Suprapubic skin (tissue), 4 donors: ENCODE measurements around the gene FDCSP. TPM values are rescaled to one million over a fixed set of nuclear protein-coding genes. Genes with fewer than 3 reads are reported as not detected.

Experiments
- DNase-seq, 2 donors: peaks; one replicate each; pipeline ENCODE4 v3.0.0-alpha.2; 2019; ENCODE audit warnings: low spot score in 2 of 2
- H3K27ac ChIP-seq: fragments of 200-600 bp; sonication (generic); one replicate; pipeline ENCODE4 v1.5.1; 2019
- H3K27me3 ChIP-seq: fragments of 200-600 bp; sonication (generic); one replicate; pipeline ENCODE4 v1.5.1; 2019
- H3K36me3 ChIP-seq: fragments of 200-600 bp; sonication (generic); one replicate; pipeline ENCODE4 v1.5.1; 2019
- H3K4me1 ChIP-seq: fragments of 200-600 bp; sonication (generic); one replicate; pipeline ENCODE4 v1.5.1; 2019
- H3K4me3 ChIP-seq: fragments of 200-600 bp; sonication (generic); one replicate; pipeline ENCODE4 v1.5.1; 2019; ENCODE audit warnings: mild to moderate bottlenecking
- H3K9me3 ChIP-seq: fragments of 200-600 bp; sonication (generic); one replicate; pipeline ENCODE4 v1.5.1; 2019
- EP300 ChIP-seq: sonication (generic); formaldehyde crosslinking; IDR thresholded peaks from one replicate; pipeline ENCODE4 v1.6.1; 2017; ENCODE audit warnings: antibody characterized with exemption
- POLR2A ChIP-seq, 2 donors: fragments of 450-650 bp; IDR thresholded peaks; one replicate each; pipeline ENCODE4 v1.6.1; 2017; ENCODE audit warnings: antibody characterized with exemption in 2 of 2, mild to moderate bottlenecking in 2 of 2, moderate library complexity in 2 of 2
- POLR2AphosphoS5 ChIP-seq, 3 donors: sonication (generic); formaldehyde crosslinking; IDR thresholded peaks; one replicate each; pipeline ENCODE4 v1.6.1; 2017; ENCODE audit warnings: antibody characterized with exemption in 3 of 3
- WGBS: methylation state at CpG from one replicate; pipeline ENCODE4 v1.1.5; 2018; 5-methylcytosine and 5-hydroxymethylcytosine counted together
- total RNA-seq, 4 donors: library from RNA; depleted of rRNA; stranded (reverse); fragments of >200 nt; gene quantifications; one replicate each; pipeline ENCODE4 v1.1.0, GENCODE V29; 2016
- TF ChIP-seq, protein P1 (sequence below), 2 donors: fragments of 200-600 bp in 1 of 2; fragments of 450-650 bp in 1 of 2; sonication (generic) in 1 of 2; IDR thresholded peaks; one replicate each; pipeline ENCODE4 v1.5.1; 2016 to 2019; ENCODE audit warnings: antibody characterized with exemption in 2 of 2, mild to moderate bottlenecking in 1 of 2, moderate library complexity in 1 of 2

Gene FDCSP
- total RNA-seq: not detected

GRCh38 chr4:70225824-70226223 is at the start of gene FDCSP:
TSS of gene FDCSP (plus strand) at chr4:70226124. CDS start at chr4:70231195, 5,071 bp downstream.
- TF ChIP-seq, protein P1, sequence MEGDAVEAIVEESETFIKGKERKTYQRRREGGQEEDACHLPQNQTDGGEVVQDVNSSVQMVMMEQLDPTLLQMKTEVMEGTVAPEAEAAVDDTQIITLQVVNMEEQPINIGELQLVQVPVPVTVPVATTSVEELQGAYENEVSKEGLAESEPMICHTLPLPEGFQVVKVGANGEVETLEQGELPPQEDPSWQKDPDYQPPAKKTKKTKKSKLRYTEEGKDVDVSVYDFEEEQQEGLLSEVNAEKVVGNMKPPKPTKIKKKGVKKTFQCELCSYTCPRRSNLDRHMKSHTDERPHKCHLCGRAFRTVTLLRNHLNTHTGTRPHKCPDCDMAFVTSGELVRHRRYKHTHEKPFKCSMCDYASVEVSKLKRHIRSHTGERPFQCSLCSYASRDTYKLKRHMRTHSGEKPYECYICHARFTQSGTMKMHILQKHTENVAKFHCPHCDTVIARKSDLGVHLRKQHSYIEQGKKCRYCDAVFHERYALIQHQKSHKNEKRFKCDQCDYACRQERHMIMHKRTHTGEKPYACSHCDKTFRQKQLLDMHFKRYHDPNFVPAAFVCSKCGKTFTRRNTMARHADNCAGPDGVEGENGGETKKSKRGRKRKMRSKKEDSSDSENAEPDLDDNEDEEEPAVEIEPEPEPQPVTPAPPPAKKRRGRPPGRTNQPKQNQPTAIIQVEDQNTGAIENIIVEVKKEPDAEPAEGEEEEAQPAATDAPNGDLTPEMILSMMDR (IDR thresholded peaks at IDR 0.05): no peak
- TF ChIP-seq EP300: no peak
- TF ChIP-seq POLR2A (IDR thresholded peaks at IDR 0.05): no peak
- TF ChIP-seq POLR2AphosphoS5 (IDR thresholded peaks at IDR 0.05): no peak
- no peak within 1 kb of the TSS for H3K4me3 ChIP-seq
- 67% methylated on average over 2 of the region's 2 CpGs for WGBS

GRCh38 chr4:70177090-70177489 is 48.8 kb upstream of the FDCSP start:
- H3K4me3 ChIP-seq: no peak overlapping the region
- no peak for DNase-seq
- no peaks in the 10 kb centered on the region for H3K36me3 ChIP-seq
- WGBS: 39% methylated on average over 5 of the region's 5 CpGs
- H3K9me3 ChIP-seq: no peaks in the 10 kb centered on the region
- no peak overlapping the region for H3K27ac ChIP-seq
- H3K4me1 ChIP-seq: no peaks in the 10 kb centered on the region
- H3K27me3 ChIP-seq: no peaks in the 10 kb centered on the region
- no peak for TF ChIP-seq POLR2AphosphoS5 (IDR thresholded peaks at IDR 0.05)
- no peak for TF ChIP-seq EP300
- TF ChIP-seq POLR2A (IDR thresholded peaks at IDR 0.05): no peak
- TF ChIP-seq, protein P1 (IDR thresholded peaks at IDR 0.05): no peak

More at GRCh38 chr4:70225824-70226223, at the start of gene FDCSP:
- Histone ChIP-seq H3K27ac (no peak within 1 kb of the TSS), H3K4me1 (no peaks in the 10 kb centered on the region), H3K9me3 (no peaks in the 10 kb centered on the region), H3K27me3 (no peaks in the 10 kb centered on the region), H3K36me3 (no peaks in the 10 kb centered on the region)
- DNase-seq: no peak

DNA sequence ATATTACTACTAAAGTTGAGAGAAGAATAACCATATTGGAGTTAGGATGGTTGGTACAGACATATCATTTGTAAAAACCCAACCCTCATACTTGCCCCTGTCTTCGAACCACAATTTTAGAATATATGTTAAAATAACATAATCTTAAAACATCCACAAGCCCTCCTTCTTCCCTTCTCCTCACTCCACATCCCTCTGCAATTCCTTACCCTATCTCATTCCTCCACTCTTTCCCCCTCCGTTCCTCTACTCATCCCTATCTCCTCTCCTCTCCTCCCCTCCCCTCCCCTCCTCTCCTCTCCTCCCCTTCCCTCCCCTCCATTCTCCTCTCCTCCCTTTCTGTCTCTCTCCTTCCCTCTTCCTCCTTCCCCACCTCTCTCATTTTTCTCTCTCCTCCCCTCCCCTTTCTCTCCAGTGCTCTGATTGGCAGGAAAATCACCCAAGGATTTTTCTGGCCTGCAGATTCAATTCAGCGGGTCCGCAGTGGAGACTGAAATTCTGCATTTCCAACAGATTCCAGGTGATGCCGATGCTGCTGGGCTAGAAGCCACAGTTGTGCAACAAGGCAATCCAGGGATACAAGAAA is 47.8 kb upstream of the FDCSP start:
- no peaks in the 10 kb centered on the region for H3K36me3 ChIP-seq
- WGBS: 90% methylated on average over 5 of the region's 5 CpGs
- H3K4me1 ChIP-seq: no peaks in the 10 kb centered on the region
- no peak overlapping the region for H3K27ac ChIP-seq
- DNase-seq: no peak
- TF ChIP-seq, protein P1 (IDR thresholded peaks at IDR 0.05): no peak
- TF ChIP-seq POLR2AphosphoS5 (IDR thresholded peaks at IDR 0.05) (no peak), EP300 (no peak), POLR2A (IDR thresholded peaks at IDR 0.05) (no peak)
- H3K9me3 ChIP-seq: no peaks in the 10 kb centered on the region
- no peaks in the 10 kb centered on the region for H3K27me3 ChIP-seq
- no peak overlapping the region for H3K4me3 ChIP-seq

GRCh38 chr4:70179811-70180210 is 46.1 kb upstream of the FDCSP start:
- no peak overlapping the region for H3K27ac ChIP-seq

GRCh38 chr4:70181864-70182263 is 44.1 kb upstream of the FDCSP start:
- H3K36me3 ChIP-seq: no peaks in the 10 kb centered on the region
- WGBS: 52% methylated on average over 1 of the region's 1 CpG
- no peak overlapping the region for H3K27ac ChIP-seq
- no peaks in the 10 kb centered on the region for H3K27me3 ChIP-seq
- DNase-seq: no peak
- no peak for TF ChIP-seq POLR2AphosphoS5 (IDR thresholded peaks at IDR 0.05)
- TF ChIP-seq, protein P1 (IDR thresholded peaks at IDR 0.05): no peak
- TF ChIP-seq EP300: no peak
- no peak for TF ChIP-seq POLR2A (IDR thresholded peaks at IDR 0.05)
- no peaks in the 10 kb centered on the region for H3K4me1 ChIP-seq
- no peaks in the 10 kb centered on the region for H3K9me3 ChIP-seq
- H3K4me3 ChIP-seq: no peak overlapping the region

More at GRCh38 chr4:70179811-70180210, 46.1 kb upstream of the FDCSP start:
- H3K9me3 ChIP-seq: no peaks in the 10 kb centered on the region
- DNase-seq: no peak
- no peaks in the 10 kb centered on the region for H3K36me3 ChIP-seq
- no peaks in the 10 kb centered on the region for H3K27me3 ChIP-seq
- no peak overlapping the region for H3K4me3 ChIP-seq
- no peaks in the 10 kb centered on the region for H3K4me1 ChIP-seq
- TF ChIP-seq, protein P1 (IDR thresholded peaks at IDR 0.05): no peak
- TF ChIP-seq POLR2AphosphoS5 (IDR thresholded peaks at IDR 0.05): no peak
- TF ChIP-seq EP300: no peak
- no peak for TF ChIP-seq POLR2A (IDR thresholded peaks at IDR 0.05)
- WGBS: 58% methylated on average over 2 of the region's 2 CpGs
